ENCODE measurements around the gene FOLR1.

Gene FOLR1

DNA sequence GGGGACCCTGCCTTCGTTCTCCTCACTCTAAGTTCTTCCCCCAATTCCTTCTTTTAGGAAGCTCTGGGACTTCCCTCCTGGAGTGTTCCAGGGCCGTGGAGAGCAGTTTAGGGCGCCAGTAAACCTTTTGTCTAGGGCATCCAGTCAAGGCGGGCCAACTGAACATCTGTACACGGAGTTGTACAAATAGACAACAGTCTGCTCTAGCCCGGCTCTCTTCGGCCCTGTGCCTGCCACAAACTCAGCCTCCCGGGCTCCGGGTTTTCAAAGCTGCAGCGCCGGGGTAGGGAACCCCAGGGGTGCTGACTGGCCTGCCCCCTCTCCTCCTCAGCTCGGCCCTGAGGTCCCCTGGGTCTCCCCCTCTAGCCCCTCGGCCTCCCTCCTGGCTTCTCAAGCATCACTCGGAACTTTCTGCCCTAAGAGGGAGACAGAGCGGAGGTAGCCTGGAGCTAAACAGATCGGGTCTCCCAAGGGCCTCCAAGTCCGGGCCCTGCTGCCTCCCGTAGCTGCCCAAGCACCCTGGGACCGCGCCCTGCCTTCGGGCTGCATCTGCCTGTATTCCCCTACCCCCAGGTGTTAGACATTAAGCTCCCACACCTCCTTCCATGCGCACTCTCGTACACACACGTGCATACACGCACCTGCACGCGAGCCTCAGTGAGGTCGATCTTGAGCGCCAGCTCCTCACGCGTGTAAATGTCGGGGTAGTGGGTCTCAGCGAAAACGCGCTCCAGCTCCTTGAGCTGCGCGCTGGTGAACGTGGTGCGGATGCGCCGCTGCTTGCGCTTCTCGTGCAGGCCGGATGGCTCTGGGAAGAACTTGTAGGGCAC is 48.7 kb downstream of the FOLR1 start:
- in situ Hi-C loops (cut with HindIII; ENCODE audit: low sequenced_read_pairs) = loop anchor here (10.0 kb wide), 1 partner anchor 104 kb away; no protein-coding TSS in a partner anchor
- no peak overlapping the region for H3K4me3 ChIP-seq (ENCODE audit: low read depth, low read length)
- TF ChIP-seq, protein P1, sequence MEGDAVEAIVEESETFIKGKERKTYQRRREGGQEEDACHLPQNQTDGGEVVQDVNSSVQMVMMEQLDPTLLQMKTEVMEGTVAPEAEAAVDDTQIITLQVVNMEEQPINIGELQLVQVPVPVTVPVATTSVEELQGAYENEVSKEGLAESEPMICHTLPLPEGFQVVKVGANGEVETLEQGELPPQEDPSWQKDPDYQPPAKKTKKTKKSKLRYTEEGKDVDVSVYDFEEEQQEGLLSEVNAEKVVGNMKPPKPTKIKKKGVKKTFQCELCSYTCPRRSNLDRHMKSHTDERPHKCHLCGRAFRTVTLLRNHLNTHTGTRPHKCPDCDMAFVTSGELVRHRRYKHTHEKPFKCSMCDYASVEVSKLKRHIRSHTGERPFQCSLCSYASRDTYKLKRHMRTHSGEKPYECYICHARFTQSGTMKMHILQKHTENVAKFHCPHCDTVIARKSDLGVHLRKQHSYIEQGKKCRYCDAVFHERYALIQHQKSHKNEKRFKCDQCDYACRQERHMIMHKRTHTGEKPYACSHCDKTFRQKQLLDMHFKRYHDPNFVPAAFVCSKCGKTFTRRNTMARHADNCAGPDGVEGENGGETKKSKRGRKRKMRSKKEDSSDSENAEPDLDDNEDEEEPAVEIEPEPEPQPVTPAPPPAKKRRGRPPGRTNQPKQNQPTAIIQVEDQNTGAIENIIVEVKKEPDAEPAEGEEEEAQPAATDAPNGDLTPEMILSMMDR (IDR thresholded peaks at IDR 0.05; ENCODE audit: low read depth, low read length, missing control alignments) = no peak
- DNase-seq (ENCODE audit: low read depth) = no peak

DNA sequence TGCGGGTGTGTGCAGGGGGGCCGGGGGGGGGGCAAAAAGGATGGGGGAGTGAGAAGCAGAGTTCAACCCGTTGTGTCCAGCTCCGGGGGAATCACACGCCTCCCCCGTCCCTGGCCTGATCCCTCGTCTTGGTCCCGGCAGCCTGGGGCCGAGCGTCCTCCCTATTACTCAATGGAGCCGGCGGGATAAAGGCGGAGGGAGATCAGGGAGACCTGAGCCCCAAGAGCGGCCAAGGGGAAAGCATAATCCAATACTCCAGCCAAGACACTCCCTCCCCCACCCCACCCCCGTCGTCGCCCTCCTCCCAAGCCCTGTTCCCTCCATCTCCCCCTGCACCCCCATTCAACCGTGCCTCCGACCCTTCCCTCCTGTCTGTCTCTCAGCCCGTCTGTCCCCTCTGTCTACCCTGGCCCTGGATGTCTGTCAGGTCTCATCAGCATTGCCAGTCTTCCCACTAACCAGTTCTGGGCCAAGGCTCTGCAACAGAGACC is 49.4 kb downstream of the FOLR1 start:
- TF ChIP-seq, protein P1 (IDR thresholded peaks at IDR 0.05; ENCODE audit: low read depth, low read length, missing control alignments) = no peak
- in situ Hi-C loops (cut with HindIII; ENCODE audit: low sequenced_read_pairs) = loop anchor here (10.0 kb wide), 1 partner anchor 103 kb away; no protein-coding TSS in a partner anchor
- no peak for DNase-seq (ENCODE audit: low read depth)
- no peak overlapping the region for H3K4me3 ChIP-seq (ENCODE audit: low read depth, low read length)

DNA sequence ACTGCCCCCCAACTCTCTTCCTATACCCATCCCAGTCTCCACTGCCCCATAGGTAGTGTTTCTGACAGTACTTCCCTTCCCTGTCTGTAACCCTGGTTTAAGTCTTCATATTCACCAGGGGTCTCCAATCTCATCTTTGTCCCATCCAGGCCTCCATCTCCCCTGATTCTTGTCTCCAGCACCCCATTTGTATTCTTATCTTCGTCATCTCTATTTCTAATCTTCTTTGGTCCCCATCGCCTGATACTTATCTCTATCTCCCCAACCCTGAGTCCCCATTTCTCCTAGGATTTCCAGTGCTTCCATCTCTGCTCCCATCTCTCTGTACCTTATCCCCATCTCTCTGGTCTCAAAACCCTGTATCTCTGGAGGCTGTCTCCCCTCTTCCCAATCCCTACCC is 50.2 kb downstream of the FOLR1 start:
- no peak overlapping the region for H3K4me3 ChIP-seq (ENCODE audit: low read depth, low read length)
- no peak for DNase-seq (ENCODE audit: low read depth)
- TF ChIP-seq, protein P1 (IDR thresholded peaks at IDR 0.05; ENCODE audit: low read depth, low read length, missing control alignments) = no peak
- in situ Hi-C loops (cut with HindIII; ENCODE audit: low sequenced_read_pairs) = loop anchor here (10.0 kb wide), 1 partner anchor 103 kb away; no protein-coding TSS in a partner anchor

DNA sequence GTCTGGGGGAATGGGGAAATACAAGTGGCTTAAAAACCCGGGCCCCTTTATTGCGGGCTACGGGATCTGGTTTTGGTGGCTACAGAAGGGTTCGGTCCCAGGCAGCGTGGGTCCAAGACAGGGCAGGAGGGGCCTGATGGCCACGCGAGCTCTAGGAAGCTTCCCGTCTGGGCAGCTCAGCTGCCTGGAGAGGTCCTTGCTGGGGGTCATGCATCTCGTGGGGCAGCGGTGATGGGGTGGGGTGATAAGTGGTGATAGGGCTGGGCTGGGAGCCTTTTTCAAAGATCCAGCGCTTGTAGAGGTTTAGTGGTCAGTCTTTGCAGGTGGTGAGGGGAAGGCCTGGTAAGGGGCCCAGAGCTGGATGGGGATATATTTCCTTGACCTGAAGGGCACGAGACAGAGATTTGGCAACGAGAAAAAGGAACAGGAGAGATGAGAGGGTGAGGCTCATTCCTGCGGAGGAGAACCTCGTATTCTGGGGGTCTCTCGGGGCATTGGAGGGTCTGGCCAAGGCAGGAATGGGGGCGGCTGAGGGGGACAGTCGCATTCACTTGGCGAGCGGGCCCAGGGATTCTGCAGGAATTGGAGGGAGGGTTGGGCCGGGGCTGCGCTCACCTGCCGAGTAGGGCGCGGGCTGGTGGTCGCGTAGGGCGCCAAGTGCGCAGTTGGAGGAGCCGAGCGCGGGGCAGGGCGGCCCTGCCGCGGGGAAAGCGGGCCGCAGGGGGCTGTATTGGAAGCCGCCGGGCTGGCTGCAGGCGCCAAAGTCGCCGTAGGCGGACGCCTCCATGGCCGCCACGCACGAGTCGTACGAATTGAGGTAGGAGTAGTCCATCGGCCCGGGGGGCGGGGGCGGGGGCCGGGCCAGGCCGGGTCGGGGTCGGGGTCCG is 51.5 kb downstream of the FOLR1 start:
- no peak for DNase-seq (ENCODE audit: low read depth)
- in situ Hi-C loops (cut with HindIII; ENCODE audit: low sequenced_read_pairs) = loop anchor here (10.0 kb wide), 1 partner anchor 101 kb away; no protein-coding TSS in a partner anchor

DNA sequence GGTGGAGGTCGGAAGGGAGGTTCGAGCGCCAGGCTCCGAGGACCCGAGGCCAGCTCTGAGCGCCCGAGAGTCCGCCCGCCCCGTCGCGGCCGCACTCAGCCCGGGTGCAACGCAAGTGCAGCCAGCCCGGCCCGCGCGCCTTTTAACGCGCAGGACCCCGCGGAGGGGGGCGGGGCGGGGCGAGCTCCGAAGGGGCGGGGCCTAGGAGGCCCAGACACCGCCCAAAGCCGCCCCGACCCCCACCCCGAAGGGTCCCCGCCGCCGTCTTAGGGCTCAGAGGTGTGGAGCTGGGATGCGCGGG is 52.1 kb downstream of the FOLR1 start, which contains the start of gene PHOX2A:
Gene PHOX2A (minus strand): TSS at position 117 of the 301 bp plus-strand sequence. CDS start 172 bp downstream, outside the sequence.
- in situ Hi-C loops (cut with HindIII; ENCODE audit: low sequenced_read_pairs) = loop anchor here (10.0 kb wide), 1 partner anchor 101 kb away; no protein-coding TSS in a partner anchor
- H3K4me3 ChIP-seq (ENCODE audit: low read depth, low read length) = peak within 1 kb of the TSS; percentile 9
- DNase-seq (ENCODE audit: low read depth) = no peak
- TF ChIP-seq, protein P1 (IDR thresholded peaks at IDR 0.05; ENCODE audit: low read depth, low read length, missing control alignments) = no peak

More for the DNA sequence above, 51.5 kb downstream of the FOLR1 start:
- TF ChIP-seq, protein P1 (IDR thresholded peaks at IDR 0.05; ENCODE audit: low read depth, low read length, missing control alignments) = no peak
- H3K4me3 ChIP-seq (ENCODE audit: low read depth, low read length) = no peak overlapping the region
